Choroid plexus epithelial cell (primary cell): ENCODE data around the gene LHFPL4.

Experiments used
- DNase-seq: peaks from one replicate; pipeline ENCODE4 v3.0.0-alpha.2; 2010; ENCODE audit warnings: low read depth
- H3K4me3 ChIP-seq: 2 replicates; pipeline ENCODE4 v1.5.1; 2011; ENCODE audit warnings: low read depth, mild to moderate bottlenecking, control low read depth, low read length, moderate library complexity
- CTCF ChIP-seq: conservative IDR thresholded peaks from 2 replicates; pipeline ENCODE4 v1.5.1; 2011; ENCODE audit warnings: low read depth, mild to moderate bottlenecking, control low read depth, inconsistent platforms, low read length, moderate library complexity

The LHFPL4 gene

GRCh38 chr3:9476935-9477334 lies 76.7 kb downstream of the LHFPL4 start:
- H3K4me3 ChIP-seq: no peak overlapping the region
- no peak for DNase-seq
- no peak for TF ChIP-seq CTCF

- DNase-seq: no peak
- no peak for TF ChIP-seq CTCF
- H3K4me3 ChIP-seq: no peak overlapping the region
These were observed 79.1 kb downstream of the LHFPL4 start for GRCh38 chr3:9474482-9474881.

- DNase-seq: no peak
- TF ChIP-seq CTCF: no peak
- no peak overlapping the region for H3K4me3 ChIP-seq
These were observed 80.0 kb downstream of the LHFPL4 start for GRCh38 chr3:9473496-9474065.

- H3K4me3 ChIP-seq: no peak overlapping the region
- no peak for DNase-seq
- no peak for TF ChIP-seq CTCF
These were observed 83.6 kb downstream of the LHFPL4 start for GRCh38 chr3:9469986-9470385.

GRCh38 chr3:9468460-9468859 lies 85.2 kb downstream of the LHFPL4 start:
- no peak for DNase-seq
- no peak overlapping the region for H3K4me3 ChIP-seq
- TF ChIP-seq CTCF: no peak

GRCh38 chr3:9467451-9467850 lies 86.2 kb downstream of the LHFPL4 start:
- no peak for TF ChIP-seq CTCF
- DNase-seq: no peak
- H3K4me3 ChIP-seq: no peak overlapping the region

GRCh38 chr3:9455596-9456131 lies 98.0 kb downstream of the LHFPL4 start:
- no peak overlapping the region for H3K4me3 ChIP-seq
- no peak for DNase-seq
- TF ChIP-seq CTCF: no peak
